Activated naive CD8-positive, alpha-beta T cell treated with anti-CD3 and anti-CD28 coated beads, Interleukin-2, amount 50 U/mL, for 16 hours (primary cell): ENCODE data around the gene DNM3.

Experiments
- DNase-seq: peaks from one replicate; pipeline ENCODE4 v3.0.0-alpha.2; 2020; ENCODE audit warnings: low read depth, low spot score

Gene DNM3

GRCh38 chr1:171817511-171818265 is 23.6 kb upstream of the DNM3 start:
- DNase-seq = no peak

GRCh38 chr1:171819946-171820345 is 21.4 kb upstream of the DNM3 start:
- no peak for DNase-seq

GRCh38 chr1:171826973-171827372 is 14.3 kb upstream of the DNM3 start:
- no peak for DNase-seq

- DNase-seq = no peak
Observed at GRCh38 chr1:171828794-171829193, 12.5 kb upstream of the DNM3 start.

- DNase-seq = no peak
Observed at GRCh38 chr1:171833091-171833825, 8.0 kb upstream of the DNM3 start.

- DNase-seq = no peak
Observed at GRCh38 chr1:171834821-171835220, 6.5 kb upstream of the DNM3 start.

GRCh38 chr1:171835891-171836290 is 5.4 kb upstream of the DNM3 start:
- DNase-seq = no peak

GRCh38 chr1:171841931-171842761 is 848 bp downstream of the DNM3 start:
- DNase-seq = no peak

GRCh38 chr1:171844381-171844780 is 3.1 kb downstream of the DNM3 start:
- DNase-seq = no peak

GRCh38 chr1:171845998-171846397 is 4.7 kb downstream of the DNM3 start:
- DNase-seq = no peak

GRCh38 chr1:171849245-171849898 is 8.1 kb downstream of the DNM3 start:
- no peak for DNase-seq

- DNase-seq = no peak
Observed at GRCh38 chr1:171850651-171851350, 9.5 kb downstream of the DNM3 start.

- no peak for DNase-seq
Observed at GRCh38 chr1:171852272-171852671, 11.0 kb downstream of the DNM3 start.

GRCh38 chr1:171855381-171855780 is 14.1 kb downstream of the DNM3 start:
- no peak for DNase-seq

- DNase-seq = no peak
Observed at GRCh38 chr1:171858696-171859095, 17.4 kb downstream of the DNM3 start.

- DNase-seq = no peak
Observed at GRCh38 chr1:171860696-171861095, 19.4 kb downstream of the DNM3 start.

GRCh38 chr1:171863531-171863930 is 22.2 kb downstream of the DNM3 start:
- no peak for DNase-seq

- no peak for DNase-seq
Observed at GRCh38 chr1:171864308-171864707, 23.0 kb downstream of the DNM3 start.

- DNase-seq = no peak
Observed at GRCh38 chr1:171865106-171865505, 23.8 kb downstream of the DNM3 start.

GRCh38 chr1:171867236-171867635 is 25.9 kb downstream of the DNM3 start:
- no peak for DNase-seq

GRCh38 chr1:171868217-171868803 is 27.0 kb downstream of the DNM3 start:
- no peak for DNase-seq
